ENCODE measurements around the gene ELMOD3. TPM values are rescaled to one million over a fixed set of nuclear protein-coding genes. Genes with fewer than 3 reads are reported as not detected.
A peak's percentile ranks its signal among the peaks of the same experiment; 100 is the strongest.

Gene ELMOD3
- total and polyA plus RNA-seq, 7 donors: 16.0 to 33.2 (median 18.9) TPM

GRCh38 chr2:85344356-85344954 is 10.1 kb upstream of the ELMOD3 start:
- 68 to 79% (median 71%) methylated on average over 14 of the region's 14 CpGs for WGBS, 3 donors
- no peak for TF ChIP-seq CTCF (IDR thresholded peaks at IDR 0.05)
- Histone ChIP-seq H3K9me3 (no peaks in the 10 kb centered on the region), H3K4me3 (no peak overlapping the region), H3K4me1 (peaks cover 5% of the 10 kb centered on the region), H3K36me3 (ENCODE audit: insufficient read depth in 1 of 2, low read depth in 1 of 2) (peaks cover 12 to 84% of the 10 kb centered on the region in 2 donors), H3K27ac (no peak overlapping the region), H3K27me3 (ENCODE audit: insufficient read depth in 3 of 3, low read length in 2 of 3) (no peaks in the 10 kb centered on the region)
- intact Hi-C loops (cut with DNase I): no loop called here
- no peak for DNase-seq
- no peak for ATAC-seq

GRCh38 chr2:85347599-85347998 is 7.0 kb upstream of the ELMOD3 start:
- no peaks in the 10 kb centered on the region for H3K9me3 ChIP-seq
- DNase-seq: no peak
- no peaks in the 10 kb centered on the region for H3K27me3 ChIP-seq (ENCODE audit: insufficient read depth in 3 of 3, low read length in 2 of 3)
- 92 to 95% (median 94%) methylated on average over 3 of the region's 3 CpGs for WGBS, 3 donors
- peaks cover 7% of the 10 kb centered on the region for H3K4me1 ChIP-seq
- no peak for ATAC-seq
- peaks cover 14 to 94% of the 10 kb centered on the region in 2 donors for H3K36me3 ChIP-seq (ENCODE audit: insufficient read depth in 1 of 2, low read depth in 1 of 2)
- no peak overlapping the region for H3K4me3 ChIP-seq
- no peak overlapping the region for H3K27ac ChIP-seq
- intact Hi-C loops (cut with DNase I): no loop called here
- no peak for TF ChIP-seq CTCF (IDR thresholded peaks at IDR 0.05)

- Histone ChIP-seq H3K36me3 (ENCODE audit: insufficient read depth in 1 of 2, low read depth in 1 of 2) (peaks cover 2 to 59% of the 10 kb centered on the region in 2 donors), H3K4me3 (peak overlapping the region; percentile 83), H3K27ac (peak overlapping the region; percentile 90), H3K9me3 (no peaks in the 10 kb centered on the region), H3K27me3 (ENCODE audit: insufficient read depth in 3 of 3, low read length in 2 of 3) (no peaks in the 10 kb centered on the region), H3K4me1 (peaks cover 42% of the 10 kb centered on the region)
- intact Hi-C loops (cut with DNase I): no loop called here
- TF ChIP-seq CTCF (IDR thresholded peaks at IDR 0.05): no peak
- DNase-seq (peak; percentile 77 to 92), ATAC-seq (peak; percentile 71 to 86 (median 80))
- WGBS, 3 donors: 1 to 5% (median 3%) methylated on average over 16 of the region's 16 CpGs
These were observed 688 bp upstream of the ELMOD3 start for GRCh38 chr2:85353876-85354285.

- ATAC-seq (peak in 1 of 4 donors; percentile 19), DNase-seq (no peak)
- Histone ChIP-seq H3K27me3 (ENCODE audit: insufficient read depth in 3 of 3, low read length in 2 of 3) (no peaks in the 10 kb centered on the region), H3K9me3 (no peaks in the 10 kb centered on the region), H3K4me3 (peak overlapping the region; percentile 83), H3K4me1 (peaks cover 42% of the 10 kb centered on the region), H3K27ac (peak overlapping the region; percentile 90), H3K36me3 (ENCODE audit: insufficient read depth in 1 of 2, low read depth in 1 of 2) (peaks cover 2 to 59% of the 10 kb centered on the region in 2 donors)
- intact Hi-C loops (cut with DNase I): no loop called here
- TF ChIP-seq CTCF (IDR thresholded peaks at IDR 0.05): no peak
- 6 to 8% (median 7%) methylated on average over 10 of the region's 10 CpGs for WGBS, 3 donors
These were observed 473 bp downstream of the ELMOD3 start for GRCh38 chr2:85355073-85355410.

GRCh38 chr2:85355521-85355920 is 952 bp downstream of the ELMOD3 start:
- Histone ChIP-seq H3K4me1 (peaks cover 42% of the 10 kb centered on the region), H3K9me3 (no peaks in the 10 kb centered on the region), H3K27ac (peak overlapping the region; percentile 90), H3K4me3 (peak overlapping the region; percentile 83), H3K36me3 (ENCODE audit: insufficient read depth in 1 of 2, low read depth in 1 of 2) (peaks cover 2 to 54% of the 10 kb centered on the region in 2 donors), H3K27me3 (ENCODE audit: insufficient read depth in 3 of 3, low read length in 2 of 3) (no peaks in the 10 kb centered on the region)
- intact Hi-C loops (cut with DNase I): no loop called here
- TF ChIP-seq CTCF (IDR thresholded peaks at IDR 0.05): no peak
- 60 to 66% (median 64%) methylated on average over 3 of the region's 3 CpGs for WGBS, 3 donors
- DNase-seq (peak in 1 of 2 donors; percentile 66), ATAC-seq (no peak)
